GM23338 (cell line): ENCODE measurements around the gene ORC3. TPM values are rescaled to one million over a fixed set of nuclear protein-coding genes. Genes with fewer than 3 reads are reported as not detected.

ENCODE experiments used
- ATAC-seq: fragments of 200-7000 bp; cut with Tn5 transposase; 3 replicates; pipeline ENCODE4 v1.9.1; 2020
- DNase-seq: peaks from one replicate; pipeline ENCODE4 v3.0.0-alpha.2; 2015; ENCODE audit warnings: low spot score
- H2AFZ ChIP-seq: fragments of 200-600 bp; sonication (generic); 2 replicates; pipeline ENCODE4 v1.8.0; 2016; ENCODE audit warnings: antibody characterized with exemption, mild to moderate bottlenecking, moderate library complexity
- H3F3A ChIP-seq: fragments of 200-600 bp; sonication (generic); replicated peaks from 2 replicates; pipeline ENCODE4 v1.8.0; 2017; ENCODE audit warnings: antibody characterized with exemption, mixed run types, low read depth
- H3K27ac ChIP-seq: fragments of 200-600 bp; sonication (generic); 2 replicates; pipeline ENCODE4 v1.6.1; 2016; ENCODE audit warnings: low read depth
- H3K27me3 ChIP-seq: fragments of 200-600 bp; sonication (generic); 2 replicates; pipeline ENCODE4 v1.8.0; 2016; ENCODE audit warnings: mild to moderate bottlenecking, mixed run types, moderate library complexity; ENCODE audit not compliant: insufficient read depth
- H3K36me3 ChIP-seq: fragments of 200-600 bp; sonication (generic); 2 replicates; pipeline ENCODE4 v1.8.0; 2016; ENCODE audit warnings: mild to moderate bottlenecking; ENCODE audit not compliant: insufficient read depth
- H3K4me1 ChIP-seq: fragments of 200-600 bp; sonication (generic); 2 replicates; pipeline ENCODE4 v1.8.0; 2016; ENCODE audit warnings: mild to moderate bottlenecking, moderate library complexity; ENCODE audit not compliant: insufficient read depth
- H3K4me2 ChIP-seq: fragments of 200-600 bp; sonication (generic); 2 replicates; pipeline ENCODE4 v1.7.1; 2017; ENCODE audit warnings: mixed run types
- H3K4me3 ChIP-seq: fragments of 200-600 bp; sonication (generic); 2 replicates; pipeline ENCODE4 v1.6.1; 2016; ENCODE audit warnings: mixed run types
- H3K79me2 ChIP-seq: fragments of 200-600 bp; sonication (generic); replicated peaks from 2 replicates; pipeline ENCODE4 v1.8.0; 2017; ENCODE audit warnings: mild to moderate bottlenecking; ENCODE audit not compliant: insufficient read depth
- H3K9me2 ChIP-seq: fragments of 200-600 bp; sonication (generic); 2 replicates; pipeline ENCODE4 v1.8.0; 2017; ENCODE audit not compliant: insufficient read depth
- H4K20me1 ChIP-seq: fragments of 200-600 bp; sonication (generic); replicated peaks from 2 replicates; pipeline ENCODE4 v1.8.0; 2017; ENCODE audit warnings: mild to moderate bottlenecking; ENCODE audit not compliant: insufficient read depth
- H3K27ac Mint-ChIP-seq: 2 replicates; pipeline ENCODE4 v1.8.0; 2020; ENCODE audit warnings: inconsistent platforms, mild to moderate bottlenecking, moderate library complexity, mixed read lengths
- H3K27me3 Mint-ChIP-seq: 3 replicates; pipeline ENCODE4 v1.8.0; 2022; ENCODE audit warnings: low read depth, mild to moderate bottlenecking, moderate library complexity, mixed read lengths, inconsistent platforms; ENCODE audit not compliant: insufficient read depth, poor library complexity
- H3K36me3 Mint-ChIP-seq: 3 replicates; pipeline ENCODE4 v1.8.0; 2021; ENCODE audit warnings: low read depth, mild to moderate bottlenecking, inconsistent platforms, moderate library complexity, mixed read lengths
- H3K4me1 Mint-ChIP-seq: 3 replicates; pipeline ENCODE4 v1.8.0; 2020; ENCODE audit warnings: mild to moderate bottlenecking, inconsistent platforms, mixed read lengths
- H3K4me3 Mint-ChIP-seq: 3 replicates; pipeline ENCODE4 v1.8.0; 2021; ENCODE audit warnings: moderate library complexity, mild to moderate bottlenecking, inconsistent platforms, mixed read lengths
- H3K9me3 Mint-ChIP-seq: 3 replicates; pipeline ENCODE4 v1.8.0; 2020; ENCODE audit warnings: moderate library complexity, mild to moderate bottlenecking, inconsistent platforms, mixed read lengths
- CREB1 ChIP-seq: fragments of 250-450 bp; sonication (Bioruptor Pico); IDR thresholded peaks from 2 replicates; pipeline ENCODE4 v1.5.0; 2020; ENCODE audit warnings: low read depth, mild to moderate bottlenecking, moderate library complexity
- CTCF ChIP-seq, 2 experiments: fragments of 200-600 bp in 1 of 2; sonication (generic) in 1 of 2; conservative IDR thresholded peaks; 2 replicates each; pipeline versions ENCODE4 v1.5.1 to v1.6.1; 2016 to 2017; ENCODE audit warnings: antibody characterized with exemption in 2 of 2, low read depth in 2 of 2, mild to moderate bottlenecking in 2 of 2, moderate library complexity in 1 of 2
- ETS1 ChIP-seq: IDR thresholded peaks from 2 replicates; pipeline ENCODE4 v1.6.1; 2016; ENCODE audit warnings: antibody characterized with exemption
- EZH2 ChIP-seq: fragments of 200-600 bp; sonication (generic); IDR thresholded peaks from one replicate; pipeline ENCODE4 v1.8.0; 2017; ENCODE audit warnings: antibody characterized with exemption, mild to moderate bottlenecking, low read depth; ENCODE audit not compliant: unreplicated experiment
- EZH2phosphoT487 ChIP-seq: fragments of 200-600 bp; sonication (generic); IDR thresholded peaks from one replicate; pipeline ENCODE4 v1.8.1; 2018; ENCODE audit warnings: antibody characterized with exemption; ENCODE audit not compliant: unreplicated experiment
- JUNB ChIP-seq: IDR thresholded peaks from one replicate; pipeline ENCODE4 v1.6.1; 2016; ENCODE audit warnings: antibody characterized with exemption; ENCODE audit not compliant: unreplicated experiment
- NANOG ChIP-seq: IDR thresholded peaks from 2 replicates; pipeline ENCODE4 v1.6.1; 2016; ENCODE audit warnings: antibody characterized with exemption, borderline replicate concordance
- POLR2AphosphoS5 ChIP-seq: IDR thresholded peaks from 2 replicates; pipeline ENCODE4 v1.6.1; 2016; ENCODE audit warnings: antibody characterized with exemption, low read depth
- REST ChIP-seq: IDR thresholded peaks from one replicate; pipeline ENCODE4 v1.6.1; 2018; ENCODE audit warnings: antibody characterized with exemption; ENCODE audit not compliant: unreplicated experiment
- STAT1 ChIP-seq: IDR thresholded peaks from one replicate; pipeline ENCODE4 v1.6.1; 2016; ENCODE audit warnings: antibody characterized with exemption; ENCODE audit not compliant: unreplicated experiment
- ZNF114 ChIP-seq: fragments of 250-450 bp; sonication (Bioruptor Pico); IDR thresholded peaks from 2 replicates; pipeline ENCODE4 v1.5.0; 2020; ENCODE audit warnings: mild to moderate bottlenecking, moderate library complexity
- ZNF331 ChIP-seq: fragments of 250-450 bp; sonication (Bioruptor Pico); IDR thresholded peaks from 2 replicates; pipeline ENCODE4 v1.5.0; 2020; ENCODE audit warnings: low read depth, mild to moderate bottlenecking, moderate library complexity
- ZNF462 ChIP-seq: fragments of 250-450 bp; sonication (Bioruptor Pico); IDR thresholded peaks from 2 replicates; pipeline ENCODE4 v1.5.0; 2020; ENCODE audit warnings: mild to moderate bottlenecking, moderate library complexity
- polyA plus RNA-seq: library from polyadenylated mRNA; unstranded; fragments of >200 nt; fragmentation: Nextera tagmentation; extraction: Ambion mirVana; gene quantifications from 2 replicates; pipeline ENCODE4 v1.2.1, GENCODE V29; 2016
- total RNA-seq: library from RNA; depleted of rRNA; stranded (reverse); fragments of >200 nt; shearing (Covaris generic); gene quantifications from 2 replicates; pipeline ENCODE4 v1.2.3, GENCODE V29; 2014

ORC3 gene
- total and polyA plus RNA-seq, 2 experiments from 2014 or later: 53.1 to 78.4 TPM

- no peak for ATAC-seq
- peaks cover 35% of the 10 kb centered on the region for H3K4me1 Mint-ChIP-seq
- H3K36me3 Mint-ChIP-seq: peaks cover 7% of the 10 kb centered on the region
- H3K9me3 Mint-ChIP-seq: no peaks in the 10 kb centered on the region; the same call in 2 of the 3 replicates
- 0 out of 2 replicates have a peak overlapping the region, but pooled peaks have one; percentile 22 for H3K4me2 ChIP-seq
- DNase-seq: no peak
- H2AFZ ChIP-seq: no peak overlapping the region
- H3K27ac ChIP-seq: no peak overlapping the region
- H3K4me3 Mint-ChIP-seq: no peak overlapping the region
- no peaks in the 10 kb centered on the region for H3K36me3 ChIP-seq
- H3K4me3 ChIP-seq: no peak overlapping the region
- H3K27me3 ChIP-seq: no peaks in the 10 kb centered on the region
- H3K27me3 Mint-ChIP-seq: peaks cover 2% of the 10 kb centered on the region
- H3K9me2 ChIP-seq: no peaks in the 10 kb centered on the region
- no peak for TF ChIP-seq ETS1
- no peak for TF ChIP-seq ZNF114 (CRISPR knock-in tag)
- no peak for TF ChIP-seq JUNB
- no peak for TF ChIP-seq REST
- no peak for TF ChIP-seq STAT1
- no peak for TF ChIP-seq EZH2
- TF ChIP-seq POLR2AphosphoS5: no peak
- TF ChIP-seq EZH2phosphoT487: no peak
- no peak for TF ChIP-seq NANOG
- TF ChIP-seq CREB1 (CRISPR knock-in tag): no peak
- no peak for TF ChIP-seq ZNF462
- no peak for TF ChIP-seq CTCF (conservative IDR thresholded peaks at IDR 0.05; ENCODE audit: low read depth in 2 of 2)
- no peak for TF ChIP-seq ZNF331 (CRISPR knock-in tag)
- H3F3A ChIP-seq: no peaks in the 10 kb centered on the region
- H3K4me1 ChIP-seq: peaks cover 20% of the 10 kb centered on the region
- no peak overlapping the region for H3K27ac Mint-ChIP-seq
- peaks cover 96% of the 10 kb centered on the region for H3K79me2 ChIP-seq
- H4K20me1 ChIP-seq: peaks cover 5% of the 10 kb centered on the region; the same call in 1 of the 2 replicates
Observed at GRCh38 chr6:87574237-87574804, 15.6 kb upstream of the ORC3 start.
